ENCODE measurements around the gene EMP2.

Gene EMP2

DNA sequence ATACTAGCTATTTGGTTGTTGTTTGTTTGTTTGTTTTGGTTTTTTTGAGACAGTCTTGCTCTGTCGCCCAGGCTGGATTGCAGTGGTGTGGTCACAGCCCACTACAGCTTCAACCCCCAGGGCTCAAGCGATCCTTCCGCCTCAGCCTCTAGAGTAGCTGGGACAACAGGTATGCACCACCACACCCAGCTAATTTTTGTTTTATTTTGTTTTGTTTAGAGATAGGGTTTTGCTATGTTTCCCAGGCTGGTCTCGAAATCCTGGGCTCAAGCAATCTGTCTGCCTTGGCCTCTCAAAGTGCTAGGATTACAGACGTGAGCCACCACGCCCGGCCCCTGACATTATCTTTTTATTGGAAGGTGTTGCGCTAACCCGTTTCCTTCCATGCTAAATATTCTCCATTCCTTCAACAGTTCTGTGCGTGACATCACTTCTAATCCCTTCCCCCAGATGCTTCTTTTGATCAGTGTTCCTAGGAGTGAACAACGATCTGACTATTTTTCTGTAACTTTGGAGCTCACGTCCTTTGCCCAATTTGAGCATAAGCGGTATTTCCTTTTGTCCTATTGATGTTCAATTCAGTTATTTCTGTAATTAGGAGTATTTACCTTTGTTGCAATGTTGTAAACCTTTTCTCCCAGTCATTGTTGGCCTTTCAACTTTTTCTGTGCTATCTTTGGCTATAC, 30.2 kb upstream of the EMP2 start:
- in situ Hi-C loops (cut with HindIII; ENCODE audit: low sequenced_read_pairs), result no loop called here

GRCh38 chr16:10609402-10609774, 29.0 kb upstream of the EMP2 start:
- in situ Hi-C loops (cut with HindIII; ENCODE audit: low sequenced_read_pairs), result no loop called here

- in situ Hi-C loops (cut with HindIII; ENCODE audit: low sequenced_read_pairs), result no loop called here
Measured at GRCh38 chr16:10608687-10609401, 28.4 kb upstream of the EMP2 start.

DNA sequence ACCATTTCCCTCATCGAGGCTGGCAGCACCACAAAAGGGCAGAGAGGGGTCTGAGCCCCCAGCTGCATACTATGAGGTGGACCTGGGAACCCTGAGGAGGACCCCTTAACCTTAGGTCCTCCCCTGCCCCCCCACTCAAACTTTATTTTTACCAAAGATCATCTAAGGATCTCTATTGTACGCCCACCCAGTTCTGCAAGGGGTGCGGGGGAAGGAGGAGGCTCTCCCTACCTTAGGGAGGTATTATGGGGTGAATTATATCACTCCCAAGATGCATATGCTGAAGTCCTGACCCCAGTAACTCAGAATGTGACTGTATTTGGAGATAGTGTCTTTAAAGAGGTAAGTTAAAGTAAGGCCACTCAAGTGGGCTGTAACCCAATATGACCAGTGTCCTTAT, 26.8 kb upstream of the EMP2 start:
- in situ Hi-C loops (cut with HindIII; ENCODE audit: low sequenced_read_pairs), result no loop called here

DNA sequence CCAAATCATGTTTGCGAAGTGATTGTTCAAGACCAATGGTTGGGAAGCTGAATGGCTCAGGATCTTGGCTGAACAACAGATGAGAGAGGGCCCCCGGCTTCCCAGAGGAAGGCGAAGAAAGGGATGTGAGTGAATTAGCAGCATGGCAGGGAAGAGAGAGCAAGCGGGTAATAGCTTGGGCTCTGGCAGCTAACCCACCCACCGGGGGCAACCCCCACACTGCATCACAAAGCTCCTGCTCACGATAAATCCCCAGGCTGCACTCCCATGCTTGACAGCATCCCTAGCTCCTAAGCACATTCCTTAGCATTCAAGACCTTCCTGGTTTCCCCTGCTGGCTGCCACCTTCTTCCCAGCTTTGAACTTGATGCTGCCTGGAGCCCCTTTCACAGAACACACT, 26.2 kb upstream of the EMP2 start:
- in situ Hi-C loops (cut with HindIII; ENCODE audit: low sequenced_read_pairs), result no loop called here

DNA sequence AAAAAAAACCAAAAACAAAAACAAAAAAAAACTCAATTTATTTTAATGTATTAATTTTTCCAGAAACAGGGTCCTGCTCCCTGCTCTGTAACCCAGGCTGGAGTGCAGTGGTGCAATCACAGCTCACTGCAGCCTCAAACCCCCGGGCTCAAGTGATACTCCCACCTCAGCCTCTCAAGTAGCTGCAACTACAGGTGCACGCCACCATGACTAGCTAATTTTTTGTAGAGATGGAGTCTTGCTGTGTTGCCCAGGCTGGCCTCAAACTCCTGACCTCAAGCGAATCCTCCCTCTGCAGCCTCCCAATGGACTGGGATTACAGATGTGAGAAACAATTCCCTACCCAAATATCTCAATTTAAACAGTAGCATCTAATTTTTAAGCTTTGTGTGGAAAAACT, 25.2 kb upstream of the EMP2 start:
- in situ Hi-C loops (cut with HindIII; ENCODE audit: low sequenced_read_pairs), result no loop called here

- in situ Hi-C loops (cut with HindIII; ENCODE audit: low sequenced_read_pairs), result no loop called here
Measured at GRCh38 chr16:10601444-10602408, 21.3 kb upstream of the EMP2 start.

DNA sequence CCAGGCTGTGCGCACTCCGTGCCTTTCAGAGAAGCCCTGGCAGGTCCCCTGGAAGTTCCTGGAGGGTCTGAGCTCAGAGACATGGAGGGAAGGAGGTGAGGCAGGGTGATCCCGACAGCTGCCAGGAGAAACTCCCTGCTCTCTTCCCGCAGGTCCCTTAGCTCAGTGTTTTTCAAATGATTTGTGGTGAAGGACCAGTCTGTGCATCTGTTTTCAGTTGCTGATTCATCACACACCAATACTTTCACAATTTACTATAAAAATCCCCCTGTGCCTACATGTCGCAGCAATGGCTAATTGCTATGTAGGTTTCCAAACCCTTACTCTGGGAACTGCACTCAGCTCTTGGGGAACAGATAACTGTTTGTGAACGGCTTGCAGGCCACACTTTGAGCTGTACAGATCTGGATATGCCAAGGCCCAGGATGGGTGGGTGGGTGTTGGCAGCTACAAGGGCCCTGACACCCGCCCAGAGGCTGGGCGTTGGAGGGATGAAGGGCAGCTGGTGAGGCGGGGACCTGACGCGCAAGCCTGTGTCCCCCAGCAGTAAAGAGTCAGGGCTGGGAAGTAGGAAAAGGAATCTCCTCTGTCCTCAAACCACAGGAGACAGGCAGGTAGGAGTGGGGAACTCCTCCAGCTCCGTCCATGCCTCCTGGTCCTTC, 20.5 kb upstream of the EMP2 start:
- in situ Hi-C loops (cut with HindIII; ENCODE audit: low sequenced_read_pairs), result no loop called here

- in situ Hi-C loops (cut with HindIII; ENCODE audit: low sequenced_read_pairs), result no loop called here
Measured at GRCh38 chr16:10599626-10600025, 19.2 kb upstream of the EMP2 start.

DNA sequence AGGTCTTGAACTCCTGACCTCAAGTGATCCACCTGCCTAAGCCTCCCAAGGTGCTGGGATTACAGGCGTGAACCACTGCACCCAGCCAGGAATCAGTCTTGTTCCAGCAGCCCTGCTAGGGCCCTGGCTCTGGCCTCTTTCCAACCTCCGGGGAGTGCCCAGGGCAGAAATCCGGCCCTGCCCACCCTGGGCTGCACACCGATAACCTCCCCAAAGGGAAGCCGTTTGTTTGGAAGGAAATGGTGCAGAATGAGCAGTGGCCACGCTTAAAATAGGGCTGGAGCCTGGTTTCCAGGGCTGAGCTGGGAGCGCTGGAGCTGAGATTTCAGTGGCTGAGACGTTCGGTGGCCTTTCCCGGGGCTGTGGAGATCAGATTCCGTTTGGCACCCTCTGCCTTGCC, 17.8 kb upstream of the EMP2 start:
- in situ Hi-C loops (cut with HindIII; ENCODE audit: low sequenced_read_pairs), result no loop called here

GRCh38 chr16:10597187-10597601, 16.8 kb upstream of the EMP2 start:
- in situ Hi-C loops (cut with HindIII; ENCODE audit: low sequenced_read_pairs), result no loop called here

- in situ Hi-C loops (cut with HindIII; ENCODE audit: low sequenced_read_pairs), result loop anchor here (5.0 kb wide), 2 partner anchors 58 to 88 kb away; no protein-coding TSS in a partner anchor
Measured at GRCh38 chr16:10594312-10594950, 14.0 kb upstream of the EMP2 start.

DNA sequence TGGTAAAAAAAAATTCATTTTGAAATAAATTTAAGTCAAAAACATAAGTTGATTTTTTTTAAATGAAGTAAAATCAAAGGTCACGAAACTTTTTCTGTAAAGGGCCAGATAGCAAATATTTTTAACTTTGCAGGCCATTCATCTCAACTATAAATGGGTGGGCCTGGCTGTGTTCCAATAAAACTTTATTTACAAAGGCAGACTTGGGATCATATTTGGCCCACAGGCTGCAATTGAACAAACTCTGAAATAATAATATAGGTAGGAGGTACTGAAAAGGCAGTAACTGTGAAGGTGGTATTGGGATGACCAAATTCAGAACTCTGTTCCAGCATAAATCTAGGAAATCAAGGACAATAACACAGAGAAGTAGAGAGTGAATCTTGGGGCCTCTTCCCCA, 12.2 kb upstream of the EMP2 start:
- in situ Hi-C loops (cut with HindIII; ENCODE audit: low sequenced_read_pairs), result loop anchor here (5.0 kb wide), 2 partner anchors 60 to 90 kb away; no protein-coding TSS in a partner anchor

DNA sequence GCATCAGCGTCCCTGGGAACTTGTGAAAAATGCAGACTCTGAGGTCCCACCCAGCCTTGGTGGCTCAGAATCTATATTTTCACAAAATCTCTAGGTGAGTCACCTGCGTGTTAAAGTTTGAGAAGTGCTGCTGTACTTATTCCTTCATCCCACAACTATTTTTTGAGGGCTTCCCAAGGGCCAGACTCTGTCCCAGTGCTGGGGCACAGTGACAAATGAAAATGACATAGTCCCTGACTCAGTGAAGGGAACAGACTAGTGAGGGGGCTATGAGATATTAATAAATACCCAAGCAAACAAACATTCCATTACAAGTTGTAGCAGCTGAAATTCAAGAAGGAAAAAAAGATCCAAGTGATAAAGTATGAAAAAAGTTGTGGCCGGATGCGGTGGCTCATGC, 9.9 kb upstream of the EMP2 start:
- in situ Hi-C loops (cut with HindIII; ENCODE audit: low sequenced_read_pairs), result loop anchor here (5.0 kb wide), 2 partner anchors 62 to 92 kb away; no protein-coding TSS in a partner anchor

GRCh38 chr16:10589109-10589508, 8.7 kb upstream of the EMP2 start:
- in situ Hi-C loops (cut with HindIII; ENCODE audit: low sequenced_read_pairs), result no loop called here

- in situ Hi-C loops (cut with HindIII; ENCODE audit: low sequenced_read_pairs), result no loop called here
Measured at GRCh38 chr16:10587622-10588021, 7.2 kb upstream of the EMP2 start.

- in situ Hi-C loops (cut with HindIII; ENCODE audit: low sequenced_read_pairs), result no loop called here
Measured at GRCh38 chr16:10584981-10585438, 4.6 kb upstream of the EMP2 start.

DNA sequence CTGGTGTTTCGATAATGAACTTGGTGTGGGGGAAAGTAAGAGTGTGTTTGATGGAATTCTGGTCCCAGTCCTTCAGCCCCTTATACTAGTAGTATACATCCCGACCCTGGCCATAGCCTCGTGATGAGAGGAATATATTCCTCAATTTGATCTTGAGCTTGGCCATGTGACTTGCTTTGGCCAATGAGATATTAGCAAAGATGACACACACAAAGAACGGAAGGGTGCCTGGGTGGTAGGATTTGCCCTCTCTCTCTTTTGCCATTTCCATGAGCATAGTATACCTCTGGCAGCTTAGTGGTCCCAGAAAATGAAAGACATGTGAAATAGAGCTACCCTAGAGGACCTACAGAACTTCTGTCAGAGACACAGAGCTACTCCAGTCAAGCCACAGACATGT, 2.9 kb upstream of the EMP2 start:
- in situ Hi-C loops (cut with HindIII; ENCODE audit: low sequenced_read_pairs), result no loop called here

GRCh38 chr16:10581507-10581906, 1.1 kb upstream of the EMP2 start:
- in situ Hi-C loops (cut with HindIII; ENCODE audit: low sequenced_read_pairs), result no loop called here

- in situ Hi-C loops (cut with HindIII; ENCODE audit: low sequenced_read_pairs), result no loop called here
Measured at GRCh38 chr16:10580883-10581247, 467 bp upstream of the EMP2 start.
